Heart left ventricle (tissue), 16 donors: ENCODE results near the gene PROCA1. TPM values are rescaled to one million over a fixed set of nuclear protein-coding genes. Genes with fewer than 3 reads are reported as not detected.

Source experiments
- ATAC-seq, 4 donors: fragments of 200-7000 bp; cut with Tn5 transposase; one replicate each; pipeline ENCODE4 v1.9.1; 2020 to 2022; ENCODE audit warnings: moderate library complexity in 4 of 4, mild to moderate bottlenecking in 3 of 4, moderate number of reproducible peaks in 1 of 4
- DNase-seq, 5 donors: peaks; one replicate each; pipeline ENCODE4 v3.0.0-alpha.2; 2020
- H3K27ac ChIP-seq, 12 donors: fragments of 200-600 bp; sonication (generic) in 4 of 12; one replicate each; pipeline versions ENCODE4 v1.5.0 to v1.8.0; 2016 to 2022; ENCODE audit warnings: mild to moderate bottlenecking in 2 of 12
- H3K27me3 ChIP-seq, 9 donors: fragments of 200-600 bp; sonication (generic) in 2 of 9; one replicate each; pipeline versions ENCODE4 v1.5.1 to v1.8.0; 2016 to 2022; ENCODE audit warnings: mild to moderate bottlenecking in 3 of 9
- H3K36me3 ChIP-seq, 9 donors: fragments of 200-600 bp; sonication (generic) in 2 of 9; one replicate each; pipeline versions ENCODE4 v1.5.0 to v1.8.0; 2018 to 2022; ENCODE audit warnings: mild to moderate bottlenecking in 2 of 9
- H3K4me1 ChIP-seq, 12 donors: fragments of 200-600 bp; sonication (generic) in 4 of 12; one replicate each; pipeline versions ENCODE4 v1.5.0 to v1.8.0; 2016 to 2022; ENCODE audit warnings: mild to moderate bottlenecking in 3 of 12
- H3K4me3 ChIP-seq, 12 donors: fragments of 200-600 bp; sonication (generic) in 4 of 12; one replicate each; pipeline versions ENCODE4 v1.5.0 to v1.8.0; 2017 to 2022; ENCODE audit warnings: mild to moderate bottlenecking in 9 of 12, moderate library complexity in 4 of 12
- H3K9me3 ChIP-seq, 12 donors: fragments of 200-600 bp; sonication (generic) in 4 of 12; one replicate each; pipeline versions ENCODE4 v1.5.0 to v1.8.0; 2016 to 2022; ENCODE audit warnings: mild to moderate bottlenecking in 1 of 12
- CTCF ChIP-seq, 12 donors: fragments of 200-600 bp; sonication (generic) in 4 of 12; IDR thresholded peaks; one replicate each; pipeline versions ENCODE4 v1.5.0 to v1.8.0; 2018 to 2022; ENCODE audit warnings: antibody characterized with exemption in 12 of 12, mild to moderate bottlenecking in 5 of 12
- POLR2A ChIP-seq, 2 donors: fragments of 450-650 bp; IDR thresholded peaks; one replicate each; pipeline ENCODE4 v1.6.1; 2017; ENCODE audit warnings: antibody characterized with exemption in 2 of 2, mild to moderate bottlenecking in 2 of 2, moderate library complexity in 2 of 2
- WGBS, 4 donors: extraction: QIAGEN DNeasy Blood & Tissue Kit in 2 of 4; methylation state at CpG; one replicate each; pipeline versions ENCODE4 v1.1.5 to v1.1.7; 2013 to 2018; 5-methylcytosine and 5-hydroxymethylcytosine counted together
- intact Hi-C, 10 donors: fragments of 100-400 bp; cut with DNase I; formaldehyde crosslinking; loops; one replicate each; pipeline versions ENCODE4 v1.11.1 to v1.14.2; 2022
- polyA plus RNA-seq, 2 donors: library from polyadenylated mRNA; stranded (reverse); fragments of 200-250 nt; gene quantifications; one replicate each; pipeline ENCODE4 v1.2.3, GENCODE V29; 2013
- total RNA-seq, 9 donors: library from RNA; depleted of rRNA in 2 of 9; stranded (reverse); fragments of >200 nt in 2 of 9; fragmentation: NEBNext Ultra II Directional in 3 of 9; extraction: Animal tissue kit (Norgen Biotek cat#: 25700) in 3 of 9; gene quantifications; one replicate each; pipeline versions ENCODE4 v1.1.0 to v1.2.4, GENCODE V29; 2016 to 2023
- donor health status: ischemic (EF 13 %, LVEDD 7.1; RV severe dilation, severe dysfunction).
- donor health status: healthy with polysubstance abuse.
- donor health status: DM: no; HTN: yes; CAD: no.
- donor health status: DM: no; HTN: no; CAD: no.
- donor health status: ischemic (EF 25% LVEDD 6.9; RV normal size, moderate dysfunction).
- donor health status: ischemic (EF 25% LVEDD 5.7; RV mildly dilated, moderate dysfunction).
- donor health status: healthy.
- donor health status: DM: yes; HTN: yes; CAD: no.
- donor health status: ischemic (EF 35%, LVEDD 5.7; RV mildly dilated, moderate dysfunction).
- donor health status: nonischemic (EF 11% LVEDD 7.7; RV severe dilation, severe dysfunction).
- donor health status: DM: yes; HTN: yes; CAD: no.
- donor health status: PGD.
- donor health status: ischemic (EF 29% LVEDD 5.4; RV normal size, mild dysfunction).
- donor health status: nonischemic (EF 23%, LVEDD 6.1; RV moderate dilation, normal function).

Gene PROCA1
- total and polyA plus RNA-seq, 11 donors, result 0.64 to 2.6 (median 1.0) TPM

GRCh38 chr17:28657756-28658155, 53.9 kb downstream of the PROCA1 start:
- intact Hi-C loops, result no loop called here
- Histone ChIP-seq H3K36me3 (peaks cover 0 to 60% (median 51%) of the 10 kb centered on the region in 9 donors), H3K4me1 (peaks cover 0 to 18% (median 13%) of the 10 kb centered on the region in 12 donors), H3K27ac (no peak overlapping the region), H3K4me3 (no peak overlapping the region), H3K27me3 (no peaks in the 10 kb centered on the region), H3K9me3 (no peaks in the 10 kb centered on the region)
- ATAC-seq (no peak), DNase-seq (no peak)
- TF ChIP-seq CTCF (IDR thresholded peaks at IDR 0.05), result no peak
- no peak for TF ChIP-seq POLR2A (IDR thresholded peaks at IDR 0.05)
- WGBS, 4 donors, result 92 to 94% (median 93%) methylated on average over 5 of the region's 5 CpGs

GRCh38 chr17:28655160-28655559, 56.5 kb downstream of the PROCA1 start:
- Histone ChIP-seq H3K27me3 (no peaks in the 10 kb centered on the region), H3K9me3 (no peaks in the 10 kb centered on the region), H3K4me3 (no peak overlapping the region), H3K36me3 (peaks cover 0 to 85% (median 76%) of the 10 kb centered on the region in 9 donors), H3K4me1 (peaks cover 0 to 2% (median 0%) of the 10 kb centered on the region in 12 donors), H3K27ac (no peak overlapping the region)
- intact Hi-C loops, result no loop called here
- ATAC-seq, result peak in 1 of 4 donors; percentile 13
- TF ChIP-seq CTCF (IDR thresholded peaks at IDR 0.05), result no peak
- no peak for TF ChIP-seq POLR2A (IDR thresholded peaks at IDR 0.05)
- 92 to 95% (median 93%) methylated on average over 5 of the region's 5 CpGs for WGBS, 4 donors
- DNase-seq, result no peak

Other genes starting within 250 kb of the PROCA1 start
- gene SLC13A2, start 238.2 kb downstream of the PROCA1 start, total RNA-seq, result not detected
- gene SLC13A2, start 238.2 kb downstream of the PROCA1 start, polyA plus RNA-seq, result under 1 TPM in 1 of 2 donors, not detected in 1; 0.03 TPM
- not detected for gene FOXN1, start 205.5 kb downstream of the PROCA1 start, total RNA-seq
- not detected for gene FOXN1, start 205.5 kb downstream of the PROCA1 start, polyA plus RNA-seq
- 10 to 100 TPM; 12.8 to 30.7 (median 19.2) TPM for gene UNC119, start 159.3 kb downstream of the PROCA1 start, total RNA-seq
- gene UNC119, start 159.3 kb downstream of the PROCA1 start, polyA plus RNA-seq, result 10 to 100 TPM; 18.4 to 23.7 TPM
- gene PIGS, start 140.4 kb downstream of the PROCA1 start, total RNA-seq, result 10 to 100 TPM; 44.7 to 83.1 (median 55.1) TPM
- 10 to 100 TPM; 10.4 to 88.4 TPM for gene PIGS, start 140.4 kb downstream of the PROCA1 start, polyA plus RNA-seq
- 100 to 1,000 TPM; 154 to 677 (median 224) TPM for gene ALDOC, start 135.0 kb downstream of the PROCA1 start, total RNA-seq
- 100 to 1,000 TPM; 179 to 220 TPM for gene ALDOC, start 135.0 kb downstream of the PROCA1 start, polyA plus RNA-seq
- 10 to 100 TPM in 1 of 9 donors, 1 to 10 TPM in 4, under 1 TPM in 4; 0.39 to 11.6 (median 1.5) TPM for gene SPAG5, start 112.9 kb downstream of the PROCA1 start, total RNA-seq
- gene SPAG5, start 112.9 kb downstream of the PROCA1 start, polyA plus RNA-seq, result 1 to 10 TPM in 1 of 2 donors, under 1 TPM in 1; 0.42 to 1.2 TPM
- 1 to 10 TPM; 2.8 to 8.3 (median 4.7) TPM for gene RSKR, start 97.7 kb downstream of the PROCA1 start, total RNA-seq
- 1 to 10 TPM; 3.6 to 3.9 TPM for gene RSKR, start 97.7 kb downstream of the PROCA1 start, polyA plus RNA-seq
- 100 to 1,000 TPM in 2 of 9 donors, 10 to 100 TPM in 7; 63.6 to 116 (median 74.1) TPM for gene BLTP2, start 66.7 kb downstream of the PROCA1 start, total RNA-seq
- 10 to 100 TPM; 19.8 to 44.9 TPM for gene BLTP2, start 66.7 kb downstream of the PROCA1 start, polyA plus RNA-seq
- gene SDF2, start 50.0 kb downstream of the PROCA1 start, total RNA-seq, result 10 to 100 TPM; 19.6 to 39.1 (median 34.2) TPM
- 10 to 100 TPM; 21.9 to 58.6 TPM for gene SDF2, start 50.0 kb downstream of the PROCA1 start, polyA plus RNA-seq
- gene SUPT6H, start 49.7 kb downstream of the PROCA1 start, total RNA-seq, result 10 to 100 TPM; 37.2 to 91.6 (median 49.1) TPM
- gene SUPT6H, start 49.7 kb downstream of the PROCA1 start, polyA plus RNA-seq, result 10 to 100 TPM; 31.7 to 34.5 TPM
- gene RAB34, start 6.0 kb upstream of the PROCA1 start, total RNA-seq, result 10 to 100 TPM; 11.5 to 31.7 (median 14.9) TPM
- 10 to 100 TPM; 17.7 to 25.1 TPM for gene RAB34, start 6.0 kb upstream of the PROCA1 start, polyA plus RNA-seq
- gene RPL23A, start 8.1 kb upstream of the PROCA1 start, total RNA-seq, result 1,000 to 10,000 TPM in 1 of 9 donors, 100 to 1,000 TPM in 8; 255 to 1,006 (median 869) TPM
- 1,000 to 10,000 TPM in 1 of 2 donors, 100 to 1,000 TPM in 1; 458 to 1,439 TPM for gene RPL23A, start 8.1 kb upstream of the PROCA1 start, polyA plus RNA-seq
- gene TLCD1, start 14.3 kb upstream of the PROCA1 start, total RNA-seq, result 1 to 10 TPM in 7 of 9 donors, under 1 TPM in 2; 0.52 to 4.8 (median 1.7) TPM
- 10 to 100 TPM in 1 of 2 donors, 1 to 10 TPM in 1; 2.5 to 11.7 TPM for gene TLCD1, start 14.3 kb upstream of the PROCA1 start, polyA plus RNA-seq
- 1 to 10 TPM in 5 of 9 donors, under 1 TPM in 4; 0.28 to 2.8 (median 1.2) TPM for gene NEK8, start 16.9 kb upstream of the PROCA1 start, total RNA-seq
- gene NEK8, start 16.9 kb upstream of the PROCA1 start, polyA plus RNA-seq, result 1 to 10 TPM; 1.0 to 1.1 TPM
- gene TRAF4, start 32.1 kb upstream of the PROCA1 start, total RNA-seq, result 10 to 100 TPM in 1 of 9 donors, 1 to 10 TPM in 8; 1.5 to 11.5 (median 2.7) TPM
- gene TRAF4, start 32.1 kb upstream of the PROCA1 start, polyA plus RNA-seq, result 1 to 10 TPM; 1.9 to 4.5 TPM
- gene FAM222B, start 130.9 kb upstream of the PROCA1 start, total RNA-seq, result 10 to 100 TPM; 14.4 to 33.2 (median 16.7) TPM
- 10 to 100 TPM in 1 of 2 donors, 1 to 10 TPM in 1; 9.2 to 28.1 TPM for gene FAM222B, start 130.9 kb upstream of the PROCA1 start, polyA plus RNA-seq
- gene ERAL1, start 143.1 kb upstream of the PROCA1 start, total RNA-seq, result 10 to 100 TPM; 28.0 to 78.2 (median 41.1) TPM
- 10 to 100 TPM; 35.5 to 63.9 TPM for gene ERAL1, start 143.1 kb upstream of the PROCA1 start, polyA plus RNA-seq
- 100 to 1,000 TPM in 3 of 9 donors, 10 to 100 TPM in 6; 81.1 to 139 (median 95.2) TPM for gene FLOT2, start 185.8 kb upstream of the PROCA1 start, total RNA-seq
- gene FLOT2, start 185.8 kb upstream of the PROCA1 start, polyA plus RNA-seq, result 10 to 100 TPM; 52.7 to 68.5 TPM
- 1 to 10 TPM; 2.2 to 4.8 (median 2.6) TPM for gene DHRS13, start 191.2 kb upstream of the PROCA1 start, total RNA-seq
- 1 to 10 TPM; 3.6 to 6.3 TPM for gene DHRS13, start 191.2 kb upstream of the PROCA1 start, polyA plus RNA-seq
- gene PHF12, start 239.6 kb upstream of the PROCA1 start, total RNA-seq, result 10 to 100 TPM; 13.3 to 31.2 (median 21.5) TPM
- 10 to 100 TPM in 1 of 2 donors, 1 to 10 TPM in 1; 8.2 to 10.4 TPM for gene PHF12, start 239.6 kb upstream of the PROCA1 start, polyA plus RNA-seq